ENCODE results near the gene KIAA0930.

Gene KIAA0930

DNA sequence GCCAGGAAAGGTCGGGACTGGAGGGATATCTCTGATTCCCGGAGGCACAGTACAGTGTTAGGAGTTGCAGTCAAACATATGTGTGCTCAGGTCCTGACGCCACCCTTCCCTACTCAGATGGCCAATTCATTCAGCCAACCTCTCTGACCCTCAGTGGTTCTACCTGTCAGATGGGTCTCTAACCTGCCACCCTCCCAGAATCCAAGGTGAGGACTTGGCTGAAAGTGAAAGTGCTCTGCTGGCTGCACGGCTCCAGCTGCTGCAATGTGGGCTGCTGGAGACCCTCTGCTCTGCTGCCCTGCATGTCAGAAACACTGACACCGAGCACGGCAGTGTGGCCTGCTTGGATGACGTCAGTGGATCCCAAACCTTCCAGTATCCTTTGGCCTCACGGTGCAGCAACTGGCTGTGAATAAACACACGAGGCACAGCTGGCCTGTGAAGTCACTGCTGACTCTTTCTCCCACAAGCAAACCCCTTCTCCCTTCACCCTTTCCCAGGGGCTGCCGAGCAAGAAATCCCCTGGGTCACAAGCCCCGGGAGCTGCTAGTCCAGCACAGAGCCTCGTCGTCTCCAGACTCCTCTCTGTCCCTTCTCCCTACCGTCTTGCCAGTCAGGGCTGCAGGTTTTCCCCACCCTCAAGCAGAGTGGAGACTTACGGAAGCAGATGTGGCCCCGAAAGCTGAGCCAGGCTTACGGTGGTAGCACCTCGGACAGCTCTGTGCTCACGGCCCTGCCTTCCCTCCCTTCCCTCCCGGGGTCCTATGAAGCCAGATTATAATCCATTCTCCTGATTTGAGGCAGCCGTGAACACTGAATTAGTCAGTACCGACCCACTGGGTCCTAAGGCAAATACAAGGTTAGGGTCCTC lies 24.3 kb downstream of the KIAA0930 start:
- DNase-seq (ENCODE audit: low spot score), result no peak

DNA sequence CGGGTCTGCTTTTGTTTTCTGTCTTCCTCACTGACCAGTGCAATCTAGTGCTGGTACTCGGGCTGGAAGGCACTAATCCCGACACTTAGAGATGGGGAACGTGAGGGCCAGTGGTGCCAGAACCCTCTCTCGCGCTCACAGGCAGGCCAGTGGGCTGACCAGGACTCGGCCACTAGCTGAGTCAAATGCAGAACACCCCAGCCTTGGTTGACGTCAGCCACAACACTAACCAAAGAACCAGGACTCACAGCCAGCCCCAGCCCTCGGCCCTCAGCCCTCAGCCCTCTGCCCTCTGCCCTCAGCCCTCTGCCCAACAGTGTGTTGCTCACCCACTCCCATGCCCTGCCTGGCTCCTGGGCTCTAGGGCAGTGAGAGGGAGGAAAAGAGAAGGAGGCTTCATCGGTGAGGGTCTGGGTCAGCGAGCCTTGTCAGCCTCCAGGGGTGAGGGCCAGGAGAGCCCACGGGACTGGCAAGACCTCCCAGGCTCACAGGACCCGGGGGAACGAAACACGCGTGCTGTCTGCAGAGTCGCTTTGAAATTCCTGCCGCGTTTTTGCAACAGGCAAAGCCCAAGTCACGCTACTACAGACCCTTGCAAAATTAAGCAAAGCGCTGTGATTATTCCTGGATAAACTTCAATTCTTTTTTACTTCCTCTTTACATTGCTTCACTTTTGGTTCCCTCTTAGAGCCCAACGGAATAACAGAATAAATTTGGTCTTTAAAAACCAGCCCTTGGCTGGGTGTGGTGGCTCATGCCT lies 27.5 kb downstream of the KIAA0930 start:
- no peak for DNase-seq (ENCODE audit: low spot score)

DNA sequence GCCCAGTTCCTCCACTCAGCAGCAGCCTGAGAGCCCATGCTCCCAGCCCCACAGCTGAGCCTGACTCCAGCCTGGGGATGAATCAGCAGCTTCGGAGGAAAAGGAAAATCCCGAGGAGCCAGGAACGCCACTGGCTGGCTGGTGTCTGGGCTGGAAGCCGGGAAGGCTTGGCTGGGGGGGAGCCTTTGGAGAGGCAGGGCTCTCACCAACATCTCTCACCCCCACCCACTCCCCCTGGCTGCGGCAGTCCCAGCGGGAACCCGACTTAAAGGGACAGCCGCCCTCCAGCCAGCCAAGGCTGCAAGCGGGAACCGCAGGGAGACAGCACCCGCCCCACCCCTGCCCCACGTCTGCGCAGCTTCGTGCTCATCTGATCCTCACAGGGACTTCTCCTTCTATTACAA lies 28.4 kb downstream of the KIAA0930 start:
- DNase-seq (ENCODE audit: low spot score), result no peak

DNA sequence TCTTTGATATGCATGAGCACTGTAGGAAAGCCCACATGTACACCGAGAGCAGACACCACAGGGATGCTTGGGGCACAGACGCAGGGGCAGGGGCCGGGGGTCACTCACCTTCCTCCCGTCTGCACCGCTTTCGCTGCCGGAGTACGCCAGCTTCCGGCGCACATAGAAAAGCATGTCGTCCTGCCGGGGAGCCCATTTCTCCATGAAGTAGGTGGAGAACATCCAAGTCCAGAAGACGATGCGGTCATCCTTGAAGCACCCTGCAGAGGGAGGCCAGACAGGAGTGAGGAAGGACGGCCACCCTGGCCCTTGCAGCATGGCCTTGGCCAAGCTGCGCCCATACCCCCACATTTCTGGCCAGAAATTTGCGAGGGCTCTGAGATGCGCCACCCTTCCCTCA lies 28.8 kb downstream of the KIAA0930 start:
- no peak for DNase-seq (ENCODE audit: low spot score)

DNA sequence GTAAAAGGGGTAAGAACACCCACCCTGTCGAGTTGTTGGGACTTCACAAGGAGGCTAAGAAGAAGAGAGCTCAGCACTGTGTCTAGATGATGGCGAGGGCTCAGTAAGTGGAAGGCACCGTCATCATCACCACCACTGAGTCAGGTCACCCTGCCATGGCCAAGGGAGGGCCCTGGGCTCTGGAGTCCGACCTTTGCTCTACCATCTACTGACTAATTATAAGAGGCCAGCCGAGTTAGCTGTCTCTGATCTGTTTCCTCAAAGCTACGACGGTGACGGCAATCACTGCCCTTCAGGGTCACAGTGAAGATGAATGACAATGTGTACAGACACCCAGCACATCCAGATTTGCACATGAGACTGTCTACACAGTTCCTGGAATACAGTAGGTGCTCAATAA lies 29.3 kb downstream of the KIAA0930 start:
- no peak for DNase-seq (ENCODE audit: low spot score)

DNA sequence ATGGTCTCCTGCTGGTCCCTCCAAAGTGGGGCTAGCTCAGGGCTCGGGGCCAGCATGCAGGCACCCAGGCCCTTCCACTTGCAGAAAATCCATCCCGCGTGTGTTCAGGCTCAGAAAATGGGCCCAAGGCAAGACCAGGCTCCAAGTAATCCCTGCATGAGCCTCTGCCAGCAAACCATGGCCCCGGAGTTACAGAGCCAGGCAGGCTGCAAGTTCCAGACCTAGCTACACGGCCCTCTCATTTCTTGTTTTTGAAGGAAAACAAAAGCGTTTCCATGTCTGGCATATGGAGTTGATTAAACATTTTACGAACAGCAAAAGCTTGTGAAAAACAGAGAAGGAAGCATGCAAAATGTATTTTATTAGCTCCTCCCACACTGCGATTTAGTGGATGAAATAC lies 29.7 kb downstream of the KIAA0930 start:
- DNase-seq (ENCODE audit: low spot score), result no peak

DNA sequence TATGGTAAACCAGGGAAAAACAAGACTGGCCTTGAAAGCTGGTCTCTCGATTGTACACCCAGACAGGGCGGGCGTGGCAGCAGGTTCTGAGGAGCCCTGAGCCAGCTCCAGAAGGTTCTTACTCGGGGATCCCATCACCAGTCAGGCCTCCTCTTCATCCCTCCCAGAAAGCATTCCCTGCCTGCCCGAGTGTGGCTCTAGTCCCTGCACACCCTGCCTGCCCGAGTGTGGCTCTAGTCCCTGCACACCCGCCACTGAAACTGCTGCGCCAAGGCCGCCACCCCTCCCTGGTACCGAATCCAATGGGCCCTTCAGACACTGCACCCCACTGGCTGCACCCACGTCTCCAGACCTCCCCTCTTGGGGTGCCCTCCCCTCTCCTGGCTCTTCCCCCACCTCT lies 30.1 kb downstream of the KIAA0930 start:
- no peak for DNase-seq (ENCODE audit: low spot score)

DNA sequence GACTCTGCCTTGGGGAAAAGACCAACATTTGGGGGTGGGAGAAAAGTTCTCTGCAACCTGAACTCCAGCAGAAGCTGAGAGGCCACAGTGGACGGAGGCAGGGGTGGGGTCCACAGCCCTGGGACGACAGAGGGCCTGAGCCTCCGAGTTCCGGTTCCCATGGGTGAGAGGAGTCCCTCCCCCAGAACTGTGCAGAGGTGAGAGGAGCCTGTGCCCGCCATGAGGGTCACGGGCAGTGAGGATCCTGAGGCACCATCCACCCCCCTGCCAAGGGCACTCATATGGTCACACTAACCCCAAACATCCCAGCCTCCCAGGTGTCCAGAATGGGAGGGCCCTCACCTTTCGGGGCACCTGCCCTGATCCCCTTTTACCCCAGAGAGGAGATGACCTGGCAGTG lies 30.5 kb downstream of the KIAA0930 start:
- no peak for DNase-seq (ENCODE audit: low spot score)

DNA sequence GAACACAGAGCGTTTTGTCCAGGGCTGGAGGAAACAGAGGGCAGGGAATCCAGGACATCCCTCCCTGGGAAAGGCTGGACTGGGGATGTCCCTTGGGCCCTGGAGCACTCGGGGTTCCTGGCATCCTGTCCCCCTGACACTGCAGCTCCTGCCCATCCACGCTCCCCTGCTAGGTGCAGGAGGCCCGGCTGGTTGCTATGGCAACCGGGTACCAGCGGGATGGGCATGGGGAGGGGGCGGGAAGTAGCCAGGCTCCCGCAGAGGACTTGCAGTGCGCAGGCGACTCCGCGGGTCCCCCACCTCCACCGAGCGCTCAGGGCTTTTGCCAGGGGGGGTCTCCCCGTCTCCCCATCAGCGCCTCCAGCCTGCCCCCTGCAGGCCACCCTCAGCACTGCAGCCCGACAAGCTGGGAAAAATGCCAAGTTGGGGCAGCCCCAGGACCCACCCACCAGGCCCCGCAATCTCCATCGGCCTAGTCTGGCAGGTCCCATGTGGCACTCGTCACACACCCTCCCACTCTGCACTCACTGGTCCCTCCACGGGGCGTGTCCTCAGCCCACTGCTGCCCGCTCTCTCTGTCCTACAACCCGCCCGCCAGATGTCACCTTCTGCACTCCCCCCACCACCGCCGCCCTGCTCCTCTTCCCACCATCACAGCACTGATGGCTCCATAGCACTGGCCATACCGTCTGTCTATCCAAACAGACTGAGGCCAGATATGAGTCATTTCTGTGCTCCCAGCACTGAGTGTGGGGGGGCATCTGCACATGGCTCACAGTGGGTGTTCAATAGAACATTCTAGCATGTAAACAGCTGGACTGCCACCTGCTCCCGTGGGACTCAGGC lies 31.5 kb downstream of the KIAA0930 start:
- peak; percentile 8 for DNase-seq (ENCODE audit: low spot score)

DNA sequence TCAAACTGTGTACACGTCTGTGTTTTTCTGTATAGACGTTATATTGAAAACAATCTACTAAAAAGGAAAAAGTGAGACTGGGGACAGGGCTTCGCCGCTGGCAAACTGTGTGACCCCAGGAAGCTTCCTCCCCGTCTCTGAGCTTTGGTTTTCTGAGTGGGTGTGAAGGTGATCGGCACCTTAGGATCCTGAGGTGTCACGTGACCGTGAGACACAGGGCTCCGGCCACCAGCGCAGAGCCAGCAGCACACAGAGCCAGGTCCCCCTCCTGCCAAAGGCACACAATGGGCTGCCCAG lies 32.0 kb downstream of the KIAA0930 start:
- no peak for DNase-seq (ENCODE audit: low spot score)

DNA sequence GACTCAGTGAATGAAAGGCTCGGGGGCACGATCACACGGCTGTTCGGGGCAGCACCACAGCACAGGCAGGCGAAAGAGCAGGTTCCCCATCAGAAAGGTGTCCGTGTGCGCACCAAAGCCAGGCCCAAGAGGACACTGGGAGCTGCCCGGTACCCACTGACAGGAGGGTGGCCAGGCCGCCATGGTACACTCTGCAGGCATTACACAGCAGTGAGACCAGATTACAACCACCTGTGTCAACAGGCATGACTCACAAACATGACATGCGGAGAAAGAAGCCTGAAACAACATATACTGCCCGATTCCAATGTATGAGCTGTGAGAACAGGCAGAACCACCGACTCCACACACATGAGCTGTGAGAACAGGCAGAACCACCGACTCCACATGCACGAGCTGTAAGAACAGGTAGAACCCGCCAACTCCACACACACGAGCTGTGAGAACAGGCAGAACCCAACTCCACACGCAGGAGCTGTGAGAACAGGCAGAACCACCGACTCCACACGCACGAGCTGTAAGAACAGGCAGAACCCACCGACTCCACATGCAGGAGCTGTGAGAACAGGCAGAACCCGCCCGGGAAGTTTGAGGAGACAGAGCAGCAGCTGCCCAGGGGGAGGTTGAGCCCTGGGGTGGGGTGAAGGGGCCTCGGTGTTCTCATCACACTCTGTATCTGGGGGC lies 32.6 kb downstream of the KIAA0930 start:
- no peak for DNase-seq (ENCODE audit: low spot score)

DNA sequence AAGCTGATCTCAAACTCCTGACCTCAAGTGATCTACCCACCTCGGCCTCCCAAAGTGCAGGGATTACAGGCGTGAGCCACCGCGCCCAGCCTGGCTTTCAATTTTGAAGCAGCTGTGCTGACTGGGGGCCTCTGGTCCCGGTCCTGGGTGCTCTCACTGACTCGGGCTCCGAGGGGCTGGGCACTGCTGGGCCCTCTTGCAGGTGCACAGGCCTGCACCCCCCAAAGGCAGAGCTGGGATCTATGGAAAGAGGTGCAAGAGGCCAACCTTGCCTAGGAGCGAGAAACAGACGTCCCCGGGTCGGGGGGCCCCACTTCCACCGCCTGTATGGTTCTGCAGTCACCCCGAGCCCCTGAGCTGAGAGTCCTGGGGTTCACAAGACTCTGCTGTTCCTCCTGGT lies 33.2 kb downstream of the KIAA0930 start:
- DNase-seq (ENCODE audit: low spot score), result no peak

DNA sequence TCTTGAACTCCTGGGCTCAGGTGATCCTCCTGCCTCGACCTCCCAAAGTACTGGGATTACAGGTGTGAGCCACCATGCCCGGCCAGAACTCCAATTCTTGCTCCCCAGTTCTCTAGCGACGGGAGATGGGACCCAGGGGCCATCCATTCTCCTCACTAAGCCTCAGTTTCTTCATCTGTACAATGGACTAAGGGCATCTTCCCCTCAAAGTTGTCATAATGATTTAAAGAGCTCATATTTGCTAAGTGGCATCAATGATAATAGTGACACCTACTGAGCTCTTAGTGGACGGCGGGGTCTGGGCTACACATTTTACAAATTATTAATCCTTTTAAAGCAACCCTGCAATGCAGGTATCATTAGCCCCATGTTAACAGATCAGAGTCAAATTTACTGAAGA lies 34.5 kb downstream of the KIAA0930 start:
- DNase-seq (ENCODE audit: low spot score), result no peak

DNA sequence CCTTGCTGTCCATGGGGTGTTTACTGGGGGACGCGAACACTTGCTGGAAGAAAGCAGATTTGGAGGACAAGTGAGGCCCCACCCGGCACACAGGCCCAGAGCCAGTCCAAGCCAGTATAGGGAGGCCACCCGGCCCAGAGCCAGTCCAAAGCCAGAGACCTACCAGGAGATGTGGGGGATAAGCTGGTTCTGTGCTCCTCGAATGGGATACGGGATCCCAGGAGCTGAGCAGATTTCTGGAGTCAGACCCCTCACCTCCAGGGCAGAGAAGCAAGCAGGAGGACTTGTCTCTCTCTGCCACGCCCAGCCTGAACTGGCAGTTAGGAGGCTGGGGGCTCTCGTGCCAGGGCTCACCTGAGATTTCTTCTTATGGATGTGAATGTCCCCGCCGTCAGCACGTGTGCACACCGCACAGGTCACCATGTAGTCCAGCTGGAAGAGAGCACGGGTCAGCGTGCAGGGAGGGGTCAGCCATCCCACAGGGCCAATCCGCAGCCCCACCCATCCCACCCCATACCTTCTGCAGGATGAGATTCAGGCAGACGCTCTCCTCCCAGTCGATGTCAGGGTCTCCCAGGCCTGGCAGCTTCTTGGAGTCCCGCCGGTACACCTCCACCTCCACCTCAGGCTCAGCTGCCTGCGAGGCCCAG lies 35.3 kb downstream of the KIAA0930 start:
- DNase-seq (ENCODE audit: low spot score), result no peak

DNA sequence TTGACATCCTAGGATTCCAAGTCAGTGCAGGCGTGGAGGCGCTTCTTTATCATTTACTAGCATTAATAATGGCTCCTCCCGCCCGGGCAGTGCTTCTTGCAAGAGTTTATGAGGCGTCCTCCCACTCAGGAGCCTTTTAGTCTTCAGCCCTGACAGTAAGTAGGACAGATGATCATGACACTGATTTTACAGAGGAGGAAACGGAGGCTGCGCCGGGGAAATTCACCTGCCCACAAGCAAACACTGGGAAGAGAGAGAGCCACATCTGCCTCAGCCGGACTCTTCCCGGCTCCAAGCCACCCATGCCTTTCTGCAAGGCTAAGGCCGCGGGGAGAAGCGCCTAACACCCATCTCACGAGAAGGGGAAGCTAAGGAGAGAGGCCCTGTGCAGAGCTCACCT lies 35.9 kb downstream of the KIAA0930 start:
- DNase-seq (ENCODE audit: low spot score), result no peak

DNA sequence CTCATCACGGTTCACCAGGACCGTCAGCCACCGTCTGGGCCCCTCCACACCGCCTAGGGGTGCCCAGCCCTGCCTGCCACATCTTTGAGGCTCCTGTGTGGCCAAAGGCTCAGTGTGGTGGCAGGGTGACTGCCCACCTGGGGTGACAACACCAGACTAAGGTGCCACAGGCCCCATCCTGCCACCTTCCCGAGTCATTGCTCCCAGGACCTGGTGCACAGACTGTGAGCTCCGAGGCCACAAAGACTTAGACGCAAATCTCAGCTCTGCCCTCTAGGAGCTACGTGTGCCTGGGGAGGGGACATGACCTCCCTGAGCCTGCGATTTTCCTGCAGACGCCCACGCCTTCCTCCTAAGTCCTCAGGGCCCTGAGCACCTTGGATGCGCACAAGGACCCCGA lies 36.5 kb downstream of the KIAA0930 start:
- DNase-seq (ENCODE audit: low spot score), result no peak

DNA sequence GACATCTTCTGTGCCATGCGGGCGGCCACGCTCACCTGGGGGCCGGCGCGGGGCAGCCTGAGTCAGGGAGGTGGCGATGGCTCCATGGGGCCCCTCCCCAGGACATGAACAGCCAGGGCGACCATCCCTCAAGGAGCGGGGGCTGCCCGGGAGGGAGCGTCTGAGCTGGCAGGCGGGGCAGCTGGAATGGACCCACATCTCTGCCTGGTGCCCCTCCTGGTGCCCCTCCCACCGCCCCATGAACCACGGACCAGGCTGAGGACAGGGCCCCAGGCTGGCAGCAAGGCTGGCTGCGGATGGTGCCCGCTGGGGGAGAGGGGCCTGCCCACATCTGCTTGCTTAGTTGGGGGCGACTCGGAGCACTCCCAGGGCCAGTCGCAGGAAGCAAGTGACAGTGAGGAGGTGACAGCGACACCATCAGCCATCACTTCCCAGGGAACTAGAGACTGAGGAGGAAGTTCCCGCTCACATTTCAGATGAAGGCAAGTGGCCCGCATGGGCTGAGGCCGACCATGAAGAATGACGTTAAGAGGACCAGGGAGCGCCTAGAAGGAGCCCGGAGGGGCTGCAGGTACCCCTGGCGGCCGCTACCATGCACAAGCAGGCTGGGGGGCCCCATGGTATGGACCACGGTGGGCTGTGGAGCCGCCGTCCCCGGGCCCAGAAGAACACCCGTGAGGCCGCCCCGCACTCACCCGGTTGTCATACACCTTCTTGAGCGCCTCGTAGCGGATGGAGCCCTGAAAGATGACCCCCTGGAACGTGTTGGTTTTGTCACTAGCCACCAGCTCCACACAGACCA lies 37.3 kb downstream of the KIAA0930 start:
- DNase-seq (ENCODE audit: low spot score), result no peak

DNA sequence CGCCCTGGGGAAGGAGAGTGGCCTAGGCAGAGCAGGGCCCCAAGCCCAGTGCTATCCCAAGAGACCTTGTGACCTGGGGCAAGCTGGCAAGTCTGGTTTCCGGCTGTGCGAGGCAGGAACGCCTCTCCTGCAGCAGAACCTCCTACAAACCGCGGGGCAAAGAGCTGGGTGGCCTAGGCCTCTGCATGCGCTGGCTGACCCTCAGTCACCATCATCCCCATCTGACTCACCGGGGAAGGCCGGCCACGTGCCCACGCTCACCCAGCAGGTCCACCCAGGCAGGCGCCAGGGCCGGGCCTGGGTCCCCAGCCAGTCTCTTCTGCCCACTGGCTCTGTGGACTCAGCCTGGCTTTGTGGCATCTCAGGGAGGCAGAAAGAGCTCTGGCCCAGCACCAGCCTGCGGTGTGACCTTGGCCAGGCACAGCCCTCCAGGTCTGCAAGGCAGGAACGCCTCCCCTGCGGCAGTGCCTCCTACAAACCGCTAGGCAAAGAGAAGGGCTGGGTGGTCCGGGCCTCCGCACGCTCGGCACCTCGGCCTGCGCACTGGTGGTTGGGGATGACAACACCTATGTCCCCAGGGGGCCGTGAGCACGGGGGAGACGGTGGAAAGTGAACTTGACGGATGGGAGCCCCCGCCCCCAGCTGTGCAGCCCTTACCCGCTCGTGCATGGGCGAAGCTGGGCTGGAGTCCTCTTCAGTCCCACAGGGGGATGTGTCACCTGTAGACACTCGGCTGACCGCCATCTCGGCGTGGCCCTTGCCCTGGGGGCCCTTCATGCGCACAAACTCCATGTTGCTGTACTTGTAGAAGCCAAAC lies 38.2 kb downstream of the KIAA0930 start:
- no peak for DNase-seq (ENCODE audit: low spot score)

DNA sequence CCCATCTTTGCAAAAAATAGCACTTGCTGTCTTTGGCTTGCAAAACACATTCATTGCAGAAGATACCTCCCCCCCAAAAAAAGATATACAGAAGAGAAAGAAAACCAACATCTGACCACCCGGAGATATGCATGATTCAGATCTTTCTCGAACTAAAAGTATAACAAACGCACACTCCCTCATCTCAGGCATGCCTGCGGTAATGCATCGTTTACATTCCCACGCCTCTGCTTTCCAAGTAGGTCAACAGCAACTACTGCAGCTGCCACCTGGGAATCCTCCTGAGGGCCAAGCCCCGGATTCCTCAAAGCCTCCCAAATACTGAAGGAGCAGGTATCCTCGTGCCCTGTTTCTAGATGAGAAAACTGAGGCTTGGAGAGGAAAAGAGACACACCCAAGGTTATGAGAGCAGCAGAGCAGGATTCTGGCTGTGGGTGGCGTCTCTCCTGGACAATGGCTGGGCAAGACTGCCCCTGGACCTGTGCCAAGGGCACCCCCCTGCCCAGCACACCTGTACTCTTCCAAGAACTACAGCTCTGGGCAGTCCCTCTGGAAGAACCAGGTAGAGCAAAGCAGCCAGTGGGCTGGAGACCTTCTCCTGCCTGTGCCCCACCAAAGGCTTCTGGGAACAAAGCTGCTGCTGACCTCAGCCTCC lies 38.9 kb downstream of the KIAA0930 start:
- DNase-seq (ENCODE audit: low spot score), result no peak
